Middle frontal gyrus (tissue), 1 donor: ENCODE measurements around the gene VEGFB.

Experiments
- DNase-seq: peaks from one replicate; pipeline ENCODE4 v3.0.0-alpha.2; 2015; ENCODE audit warnings: low spot score; ENCODE audit errors: extremely low spot score

VEGFB gene

GRCh38 chr11:64210301-64211020, 23.9 kb upstream of the VEGFB start:
- DNase-seq = no peak

GRCh38 chr11:64211181-64211872, 23.1 kb upstream of the VEGFB start:
- DNase-seq = no peak

- no peak for DNase-seq
Observed at GRCh38 chr11:64216879-64217278, 17.5 kb upstream of the VEGFB start.

- DNase-seq = no peak
Observed at GRCh38 chr11:64218628-64219353, 15.6 kb upstream of the VEGFB start.

- no peak for DNase-seq
Observed at GRCh38 chr11:64219354-64219684, 15.1 kb upstream of the VEGFB start.

GRCh38 chr11:64219755-64220154, 14.6 kb upstream of the VEGFB start:
- DNase-seq = no peak

GRCh38 chr11:64220271-64220670, 14.1 kb upstream of the VEGFB start:
- DNase-seq = no peak

- DNase-seq = no peak
Observed at GRCh38 chr11:64220798-64221197, 13.6 kb upstream of the VEGFB start.

- DNase-seq = no peak
Observed at GRCh38 chr11:64222651-64223000, 11.8 kb upstream of the VEGFB start.

- DNase-seq = no peak
Observed at GRCh38 chr11:64223001-64223651, 11.3 kb upstream of the VEGFB start.

GRCh38 chr11:64224151-64224890, 10.1 kb upstream of the VEGFB start:
- no peak for DNase-seq

- DNase-seq = no peak
Observed at GRCh38 chr11:64224891-64225607, 9.3 kb upstream of the VEGFB start.

- peak; percentile 85 for DNase-seq
Observed at GRCh38 chr11:64225608-64226506, 8.5 kb upstream of the VEGFB start, which contains the start of the genes NUDT22 and TRPT1. Gene NUDT22, plus strand, starts transcription at chr11:64226274. Its CDS starts 379 bp downstream, at chr11:64226653. Gene TRPT1, minus strand, starts transcription at chr11:64226186. Its CDS starts 326 bp downstream, at chr11:64225860.

- DNase-seq = no peak
Observed at GRCh38 chr11:64226507-64227051, 7.8 kb upstream of the VEGFB start.

- no peak for DNase-seq
Observed at GRCh38 chr11:64227405-64227956, 6.9 kb upstream of the VEGFB start.

GRCh38 chr11:64229090-64229743, 5.2 kb upstream of the VEGFB start:
- no peak for DNase-seq

- no peak for DNase-seq
Observed at GRCh38 chr11:64229744-64230170, 4.6 kb upstream of the VEGFB start.
